ENCODE results near the gene OIT3. TPM values are rescaled to one million over a fixed set of nuclear protein-coding genes. Genes with fewer than 3 reads are reported as not detected.

OIT3 gene
- total and polyA plus RNA-seq, 2 donors (not counting 3 experiments of a cell fraction or from before 2014, with no cell fraction given), result 0.15 TPM; not detected in 1

GRCh38 chr10:72953687-72954086 lies 60.1 kb downstream of the OIT3 start:
- FAIRE-seq (no peak), DNase-seq (ENCODE audit: low read depth, low spot score) (no peak)
- H3K27ac ChIP-seq (ENCODE audit: insufficient read depth, low read depth, low read length), result no peak overlapping the region
- H3K9me3 ChIP-seq (replicated peaks; ENCODE audit: control insufficient read depth, insufficient read depth, low read length), result no peaks in the 10 kb centered on the region
- no peak overlapping the region for H3K4me2 ChIP-seq (ENCODE audit: insufficient read depth, low read length)
- no peak overlapping the region for H3K4me3 ChIP-seq (replicated peaks in 1 of 3; ENCODE audit: insufficient read depth in 1 of 3, low read depth in 1 of 3, low read length in 3 of 3)
- intact Hi-C loops (cut with micrococcal nuclease), result no loop called here
- dilution Hi-C loops (cut with MboI; ENCODE audit: extremely low pct_ligation_motif_present, low sequenced_read_pairs), result no loop called here
- no peaks in the 10 kb centered on the region for H3K79me2 ChIP-seq (ENCODE audit: control insufficient read depth, insufficient read depth, low read length)
- ChIA-PET CTCF (interaction anchor here (1.2 to 1.3 kb wide), 2 partner anchors 19 to 108 kb away, joined by 3 to 4 read pairs; no protein-coding TSS in a partner anchor), POLR2A (interaction anchor here (0.6 kb wide), 1 partner anchor 278 kb away, joined by 3 read pairs; no protein-coding TSS in a partner anchor)
- H3K36me3 ChIP-seq (ENCODE audit: control insufficient read depth in 2 of 2, extremely low read depth in 1 of 2, insufficient read depth in 2 of 2, low read length in 2 of 2), result no peaks in the 10 kb centered on the region
- no peaks in the 10 kb centered on the region for H4K20me1 ChIP-seq (replicated peaks; ENCODE audit: control insufficient read depth, extremely low read depth, insufficient read depth, low read length)
- no peaks in the 10 kb centered on the region for H3K27me3 ChIP-seq (ENCODE audit: control insufficient read depth in 2 of 2, insufficient read depth in 2 of 2, low read length in 2 of 2)
- no peaks in the 10 kb centered on the region for H3K9me1 ChIP-seq (replicated peaks; ENCODE audit: control insufficient read depth, extremely low read depth, insufficient read depth, low read length)
- TF ChIP-seq EZH2 (IDR thresholded peaks at IDR 0.05; ENCODE audit: borderline replicate concordance, low read depth, low read length, severe bottlenecking) (no peak), POLR2A (IDR thresholded peaks at IDR 0.05; ENCODE audit: low read depth, low read length) (no peak), CTCF (IDR thresholded peaks at IDR 0.05; ENCODE audit: extremely low read depth in 1 of 2, insufficient read depth in 1 of 2, low read depth in 1 of 2, low read length in 2 of 2) (no peak), FOS (IDR thresholded peaks at IDR 0.05; ENCODE audit: borderline replicate concordance, insufficient read depth, low read length) (no peak), MAX (IDR thresholded peaks at IDR 0.05; ENCODE audit: insufficient read depth, insufficient read length) (no peak), POLR2AphosphoS5 (IDR thresholded peaks at IDR 0.05; ENCODE audit: insufficient read depth, low read depth, low read length) (no peak)
- no peak overlapping the region for H3K9ac ChIP-seq (replicated peaks; ENCODE audit: extremely low read depth, insufficient read depth, low read length)
- no peak overlapping the region for H2AFZ ChIP-seq (ENCODE audit: low read depth, low read length)
- H3K4me1 ChIP-seq (ENCODE audit: control insufficient read depth, extremely low read depth, insufficient read depth, low read length), result no peaks in the 10 kb centered on the region
- BruUV-seq (replicated peaks), result no TSS peak

Measured in endothelial cell of umbilical vein (primary cell).